Fibroblast of the aortic adventitia (primary cell): ENCODE results near the gene DSG2. TPM values are rescaled to one million over a fixed set of nuclear protein-coding genes. Genes with fewer than 3 reads are reported as not detected.

Experiments used
- DNase-seq: peaks from one replicate; pipeline ENCODE4 v3.0.0-alpha.2; 2010; ENCODE audit warnings: low read depth
- H3K4me3 ChIP-seq: 2 replicates; pipeline ENCODE4 v1.5.1; 2011; ENCODE audit warnings: low read depth, mild to moderate bottlenecking, control low read depth, low read length, moderate library complexity
- total RNA-seq: library from RNA; depleted of rRNA; stranded (reverse); fragments of >200 nt; gene quantifications from 2 replicates; pipeline ENCODE4 v1.2.3, GENCODE V29; 2012; ENCODE audit warnings: low replicate concordance
- TF ChIP-seq, protein P1 (sequence below): IDR thresholded peaks from 2 replicates; pipeline ENCODE4 v1.5.1; 2011; ENCODE audit warnings: mild to moderate bottlenecking, low read length, control low read depth, inconsistent platforms; ENCODE audit not compliant: insufficient read depth

DSG2 gene
- total RNA-seq, 1 donor: 4.2 TPM

GRCh38 chr18:31516437-31516836 lies 18.5 kb downstream of the DSG2 start:
- no peak overlapping the region for H3K4me3 ChIP-seq
- TF ChIP-seq, protein P1, sequence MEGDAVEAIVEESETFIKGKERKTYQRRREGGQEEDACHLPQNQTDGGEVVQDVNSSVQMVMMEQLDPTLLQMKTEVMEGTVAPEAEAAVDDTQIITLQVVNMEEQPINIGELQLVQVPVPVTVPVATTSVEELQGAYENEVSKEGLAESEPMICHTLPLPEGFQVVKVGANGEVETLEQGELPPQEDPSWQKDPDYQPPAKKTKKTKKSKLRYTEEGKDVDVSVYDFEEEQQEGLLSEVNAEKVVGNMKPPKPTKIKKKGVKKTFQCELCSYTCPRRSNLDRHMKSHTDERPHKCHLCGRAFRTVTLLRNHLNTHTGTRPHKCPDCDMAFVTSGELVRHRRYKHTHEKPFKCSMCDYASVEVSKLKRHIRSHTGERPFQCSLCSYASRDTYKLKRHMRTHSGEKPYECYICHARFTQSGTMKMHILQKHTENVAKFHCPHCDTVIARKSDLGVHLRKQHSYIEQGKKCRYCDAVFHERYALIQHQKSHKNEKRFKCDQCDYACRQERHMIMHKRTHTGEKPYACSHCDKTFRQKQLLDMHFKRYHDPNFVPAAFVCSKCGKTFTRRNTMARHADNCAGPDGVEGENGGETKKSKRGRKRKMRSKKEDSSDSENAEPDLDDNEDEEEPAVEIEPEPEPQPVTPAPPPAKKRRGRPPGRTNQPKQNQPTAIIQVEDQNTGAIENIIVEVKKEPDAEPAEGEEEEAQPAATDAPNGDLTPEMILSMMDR: no peak
- DNase-seq: no peak

- TF ChIP-seq, protein P1: no peak
- H3K4me3 ChIP-seq: no peak overlapping the region
- no peak for DNase-seq
Observed at GRCh38 chr18:31526374-31526773, 28.4 kb downstream of the DSG2 start.

DNA sequence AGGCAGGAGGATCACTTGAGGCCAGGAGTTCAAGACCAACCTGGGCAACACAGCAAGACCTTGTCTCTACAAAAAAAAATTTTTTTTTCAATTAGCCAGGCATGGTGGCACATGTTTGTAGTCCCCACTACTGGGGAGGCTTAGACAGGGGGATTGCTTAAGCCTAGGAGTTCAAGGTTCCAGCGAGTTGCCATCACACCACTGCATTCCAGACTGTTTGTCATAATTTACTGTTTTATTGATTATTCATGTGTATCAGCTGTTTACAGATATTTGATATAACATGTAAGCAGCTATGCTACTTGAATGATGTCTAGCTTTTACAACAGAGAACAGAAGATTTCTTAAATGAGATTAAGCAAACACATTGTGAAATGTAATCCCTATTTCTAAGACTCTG lies 35.3 kb downstream of the DSG2 start:
- TF ChIP-seq, protein P1: no peak
- DNase-seq: no peak
- H3K4me3 ChIP-seq: no peak overlapping the region

DNA sequence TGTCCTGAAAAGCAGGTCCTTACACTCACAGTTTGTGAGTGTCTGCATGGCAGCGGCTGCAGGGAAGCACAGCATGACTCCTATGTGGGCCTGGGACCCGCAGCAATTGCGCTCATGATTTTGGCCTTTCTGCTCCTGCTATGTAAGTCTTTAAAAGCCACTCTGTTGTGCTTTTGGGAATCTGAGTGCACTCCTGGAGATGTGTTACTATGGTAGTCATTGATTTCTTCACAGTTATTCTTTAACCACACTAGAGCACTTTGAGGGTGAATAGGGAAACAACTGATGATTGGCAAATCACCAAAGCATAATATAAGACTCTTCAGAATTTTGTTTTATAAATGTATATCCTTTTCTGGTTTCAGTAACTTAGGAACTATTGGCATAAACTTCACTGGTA lies 40.9 kb downstream of the DSG2 start:
- no peak overlapping the region for H3K4me3 ChIP-seq
- TF ChIP-seq, protein P1: no peak
- DNase-seq: no peak

- no peak for DNase-seq
- TF ChIP-seq, protein P1: no peak
- no peak overlapping the region for H3K4me3 ChIP-seq
Observed at GRCh38 chr18:31546476-31546875, 48.5 kb downstream of the DSG2 start.

GRCh38 chr18:31548853-31549252 lies 50.9 kb downstream of the DSG2 start:
- DNase-seq: no peak
- TF ChIP-seq, protein P1: no peak

DNA sequence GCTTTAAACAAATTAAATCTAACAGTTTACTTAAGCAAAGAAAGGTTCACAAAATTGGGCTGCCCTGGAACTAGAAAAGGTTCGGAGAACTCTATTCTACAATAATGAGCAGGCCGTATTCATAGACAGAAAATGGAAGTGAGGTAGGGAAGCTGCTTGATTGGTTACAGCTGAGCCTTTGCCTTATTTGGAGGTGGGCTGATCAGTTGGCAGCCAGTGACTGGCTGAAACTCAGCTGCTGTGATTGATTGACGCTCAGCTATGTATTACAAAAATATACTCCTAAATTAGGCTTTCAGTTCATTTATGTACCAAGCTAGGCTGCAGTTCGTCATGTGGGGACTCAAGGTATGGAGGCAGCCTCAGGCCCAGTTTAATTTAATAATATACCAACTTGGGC lies 51.4 kb downstream of the DSG2 start:
- no peak overlapping the region for H3K4me3 ChIP-seq
- TF ChIP-seq, protein P1: no peak
- DNase-seq: no peak

More at GRCh38 chr18:31548853-31549252, 50.9 kb downstream of the DSG2 start:
- no peak overlapping the region for H3K4me3 ChIP-seq
